ENCODE measurements around the gene SLC7A6OS. TPM values are rescaled to one million over a fixed set of nuclear protein-coding genes. Genes with fewer than 3 reads are reported as not detected.

Gene SLC7A6OS
- total and polyA plus RNA-seq, 10 of the 15 experiments (the other 5 are each of a cell fraction or from before 2014, with no cell fraction given) = 2.9 to 27.4 (median 16.9) TPM

GRCh38 chr16:68264128-68265077 lies 46.3 kb downstream of the SLC7A6OS start, which contains the start of gene SLC7A6 (continued):
- no peak for TF ChIP-seq ATF2 (IDR thresholded peaks at IDR 0.05; ENCODE audit: low read length)
- TF ChIP-seq E2F4 (IDR thresholded peaks at IDR 0.05; ENCODE audit: low read depth, low read length) = no peak
- TF ChIP-seq WRNIP1 (IDR thresholded peaks at IDR 0.05; ENCODE audit: borderline replicate concordance, low read depth, low read length) = no peak
- no peak for TF ChIP-seq BRCA1 (IDR thresholded peaks at IDR 0.05; ENCODE audit: low read depth, low read length)
- TF ChIP-seq MAX (IDR thresholded peaks at IDR 0.05; ENCODE audit: low read depth, low read length) = 0 out of 2 replicates have a peak, but pooled peaks have one; percentile 47
- no peak for TF ChIP-seq CBX3 (IDR thresholded peaks at IDR 0.05; ENCODE audit: borderline replicate concordance, low read depth)
- TF ChIP-seq BCLAF1 (IDR thresholded peaks at IDR 0.05) = no peak
- TF ChIP-seq ZNF24 (IDR thresholded peaks at IDR 0.05) = no peak
- TF ChIP-seq TCF3 (IDR thresholded peaks at IDR 0.05; ENCODE audit: borderline replicate concordance, insufficient read depth, low read depth, low read length) = peak; percentile 45; the same call in 1 of the 2 replicates
- TF ChIP-seq SKIL (IDR thresholded peaks at IDR 0.05; ENCODE audit: low read depth, poor library complexity, severe bottlenecking) = no peak
- TF ChIP-seq MEF2B (IDR thresholded peaks at IDR 0.05; ENCODE audit: partially characterized antibody, poor library complexity, severe bottlenecking) = peak; percentile 52
- no peak for TF ChIP-seq BCL11A (IDR thresholded peaks at IDR 0.05; ENCODE audit: low read depth, low read length)
